A673 (cell line): ENCODE results near the gene UNC45A. TPM values are rescaled to one million over a fixed set of nuclear protein-coding genes. Genes with fewer than 3 reads are reported as not detected.

Source experiments
- BruUV-seq: library from RNA; stranded (reverse); fragments of 400-500 nt; replicated peaks from 2 replicates; lab custom pipeline; 2021; lab: Mats Ljungman, UMichigan
- CTCF ChIA-PET: fragments of 300-600 bp; sonication (Branson Sonifier 250); formaldehyde crosslinking; loops from one replicate; lab custom pipeline; 2022; ENCODE audit warnings: antibody characterized with exemption; lab: Charles Lee
- POLR2A ChIA-PET: fragments of 300-600 bp; sonication (Branson Sonifier 250); formaldehyde crosslinking; loops from one replicate; lab custom pipeline; 2022; ENCODE audit warnings: antibody characterized with exemption; ENCODE audit not compliant: low non-redundant PET; lab: Charles Lee
- DNase-seq: peaks from one replicate; pipeline ENCODE4 v3.0.0-alpha.2; 2015; ENCODE audit warnings: low spot score
- H3K27ac ChIP-seq: fragments of 200-600 bp; sonication (generic); 2 replicates; pipeline ENCODE4 v1.5.1; 2016; ENCODE audit warnings: mixed run types, low read depth, mild to moderate bottlenecking, mixed read lengths, antibody characterized with exemption, low read length; ENCODE audit not compliant: poor library complexity, severe bottlenecking
- H3K27me3 ChIP-seq: fragments of 200-600 bp; sonication (generic); replicated peaks from 2 replicates; pipeline ENCODE4 v1.6.1; 2017; ENCODE audit warnings: mixed run types, low read depth, mild to moderate bottlenecking, mixed read lengths, antibody characterized with exemption, low read length; ENCODE audit not compliant: insufficient read depth, poor library complexity
- H3K36me3 ChIP-seq: fragments of 200-600 bp; sonication (generic); 2 replicates; pipeline ENCODE4 v1.6.1; 2016; ENCODE audit warnings: mixed run types, mild to moderate bottlenecking, mixed read lengths, antibody characterized with exemption, low read length; ENCODE audit not compliant: insufficient read depth, poor library complexity, severe bottlenecking
- H3K4me1 ChIP-seq: fragments of 200-600 bp; sonication (generic); 2 replicates; pipeline ENCODE4 v1.6.1; 2017; ENCODE audit warnings: mixed run types, mild to moderate bottlenecking, mixed read lengths, antibody characterized with exemption, low read length; ENCODE audit not compliant: insufficient read depth, poor library complexity, severe bottlenecking
- H3K4me3 ChIP-seq: fragments of 200-600 bp; sonication (generic); 2 replicates; pipeline ENCODE4 v1.5.1; 2016; ENCODE audit warnings: low read depth, mixed run types, mild to moderate bottlenecking, mixed read lengths, low read length; ENCODE audit not compliant: poor library complexity, severe bottlenecking
- H3K9me3 ChIP-seq: fragments of 200-600 bp; sonication (generic); 2 replicates; pipeline ENCODE4 v1.6.1; 2016; ENCODE audit warnings: mixed run types, low read depth, mild to moderate bottlenecking, mixed read lengths, antibody characterized with exemption, low read length; ENCODE audit not compliant: poor library complexity, severe bottlenecking
- CTCF ChIP-seq: fragments of 300-800, 200-600 bp; sonication (generic); conservative IDR thresholded peaks from 2 replicates; pipeline ENCODE4 v1.5.1; 2017; ENCODE audit warnings: low read depth, mild to moderate bottlenecking, antibody characterized with exemption, low read length, moderate library complexity, mixed read lengths
- EZH2 ChIP-seq: fragments of 200-600 bp; sonication (generic); IDR thresholded peaks from 2 replicates; pipeline ENCODE4 v1.6.1; 2017; ENCODE audit warnings: borderline replicate concordance, low read depth, mild to moderate bottlenecking, mixed read lengths, antibody characterized with exemption, low read length; ENCODE audit not compliant: poor library complexity, severe bottlenecking
- intact Hi-C: fragments of 100-400 bp; cut with micrococcal nuclease; formaldehyde crosslinking; loops from one replicate; pipeline ENCODE4 v1.10.0; 2022; ENCODE audit not compliant: unreplicated experiment
- total RNA-seq: library from RNA; stranded (reverse); gene quantifications from 2 replicates; pipeline ENCODE4 v1.2.3, GENCODE V29; 2021

The UNC45A gene
- total RNA-seq, 1 experiment from 2014 or later, result 74.4 TPM

- Histone ChIP-seq H3K4me3 (no peak overlapping the region), H3K4me1 (no peaks in the 10 kb centered on the region), H3K36me3 (no peaks in the 10 kb centered on the region), H3K27ac (no peak overlapping the region), H3K9me3 (no peaks in the 10 kb centered on the region), H3K27me3 (no peaks in the 10 kb centered on the region)
- intact Hi-C loops, result loop anchor here (5.0 kb wide), 2 partner anchors 183 to 403 kb away; no protein-coding TSS in a partner anchor
- BruUV-seq, result no TSS peak
- POLR2A ChIA-PET, result no interaction called here
- TF ChIP-seq CTCF, result no peak
- no peak for TF ChIP-seq EZH2
- DNase-seq, result no peak
- CTCF ChIA-PET, result no interaction called here
These were observed 45.2 kb upstream of the UNC45A start for GRCh38 chr15:90889736-90890456.

GRCh38 chr15:90890839-90891238 lies 44.2 kb upstream of the UNC45A start:
- Histone ChIP-seq H3K4me3 (no peak overlapping the region), H3K27ac (no peak overlapping the region), H3K36me3 (no peaks in the 10 kb centered on the region), H3K27me3 (no peaks in the 10 kb centered on the region), H3K9me3 (no peaks in the 10 kb centered on the region), H3K4me1 (peaks cover 8% of the 10 kb centered on the region)
- ChIA-PET CTCF (no interaction called here), POLR2A (no interaction called here)
- TF ChIP-seq EZH2 (no peak), CTCF (no peak)
- BruUV-seq, result no TSS peak
- no peak for DNase-seq
- intact Hi-C loops, result no loop called here

GRCh38 chr15:90891346-90891949 lies 43.6 kb upstream of the UNC45A start:
- no peaks in the 10 kb centered on the region for H3K9me3 ChIP-seq
- H3K27me3 ChIP-seq, result no peaks in the 10 kb centered on the region
- intact Hi-C loops, result no loop called here
- no peak for TF ChIP-seq EZH2
- no peak for TF ChIP-seq CTCF
- H3K36me3 ChIP-seq, result no peaks in the 10 kb centered on the region
- H3K4me3 ChIP-seq, result no peak overlapping the region
- no TSS peak for BruUV-seq
- H3K27ac ChIP-seq, result no peak overlapping the region
- CTCF ChIA-PET, result no interaction called here
- H3K4me1 ChIP-seq, result peaks cover 9% of the 10 kb centered on the region
- POLR2A ChIA-PET, result no interaction called here
- no peak for DNase-seq
